Measurements from ENCODE around the gene CLASP1.
"Not testable (repeated sequence)": the region's sequence is repeated elsewhere in the genome, so short reads cannot be mapped to it uniquely, and the experiment has no call there.

Gene CLASP1

GRCh38 chr2:121459291-121459690 is 190.0 kb downstream of the CLASP1 start:
- DNase-seq, result no peak

GRCh38 chr2:121456325-121456724 is 192.9 kb downstream of the CLASP1 start:
- no peak for DNase-seq

- DNase-seq, result no peak
These were observed 193.8 kb downstream of the CLASP1 start for GRCh38 chr2:121455446-121455845.

- DNase-seq, result no peak
These were observed 194.6 kb downstream of the CLASP1 start for GRCh38 chr2:121454549-121455090.

GRCh38 chr2:121451398-121451797 is 197.9 kb downstream of the CLASP1 start:
- no peak for DNase-seq

GRCh38 chr2:121450301-121450700 is 199.0 kb downstream of the CLASP1 start:
- DNase-seq, result no peak

- DNase-seq, result no peak
These were observed 202.5 kb downstream of the CLASP1 start for GRCh38 chr2:121446647-121447241.

GRCh38 chr2:121442889-121443288 is 206.4 kb downstream of the CLASP1 start:
- no peak for DNase-seq

GRCh38 chr2:121438290-121438689 is 211.0 kb downstream of the CLASP1 start:
- not testable (repeated sequence) for DNase-seq

GRCh38 chr2:121436918-121437317 is 212.3 kb downstream of the CLASP1 start:
- no peak for DNase-seq

GRCh38 chr2:121435790-121436189 is 213.5 kb downstream of the CLASP1 start:
- DNase-seq, result no peak

- no peak for DNase-seq
These were observed 218.0 kb downstream of the CLASP1 start for GRCh38 chr2:121431214-121431613.

GRCh38 chr2:121429927-121430520 is 219.2 kb downstream of the CLASP1 start:
- no peak for DNase-seq

GRCh38 chr2:121429119-121429903 is 220.0 kb downstream of the CLASP1 start:
- peak; percentile 71 for DNase-seq

- DNase-seq, result no peak
These were observed 222.0 kb downstream of the CLASP1 start for GRCh38 chr2:121427187-121427689.

GRCh38 chr2:121420486-121420885 is 228.8 kb downstream of the CLASP1 start:
- DNase-seq, result no peak

- DNase-seq, result no peak
These were observed 230.1 kb downstream of the CLASP1 start for GRCh38 chr2:121419081-121419699.

- DNase-seq, result no peak
These were observed 230.7 kb downstream of the CLASP1 start for GRCh38 chr2:121418494-121419058.

- no peak for DNase-seq
These were observed 231.4 kb downstream of the CLASP1 start for GRCh38 chr2:121417826-121418225.

- no peak for DNase-seq
These were observed 233.5 kb downstream of the CLASP1 start for GRCh38 chr2:121415727-121416126.

GRCh38 chr2:121412349-121412748 is 236.9 kb downstream of the CLASP1 start:
- no peak for DNase-seq

GRCh38 chr2:121409966-121410365 is 239.3 kb downstream of the CLASP1 start:
- no peak for DNase-seq

GRCh38 chr2:121409388-121409787 is 239.9 kb downstream of the CLASP1 start:
- DNase-seq, result no peak

All from NCI-H226 (cell line).